Measurements from ENCODE around the gene UXS1.

The UXS1 gene

GRCh38 chr2:106108351-106108750, 85.8 kb downstream of the UXS1 start:
- H3K36me3 Mint-ChIP-seq (ENCODE audit: low read depth) = peaks cover 9% of the 10 kb centered on the region
- ATAC-seq (no peak), DNase-seq (no peak)
- peaks cover 4% of the 10 kb centered on the region for H3K4me1 Mint-ChIP-seq
- no peak overlapping the region for H3K4me3 Mint-ChIP-seq
- H3K27ac Mint-ChIP-seq = no peak overlapping the region
- no peaks in the 10 kb centered on the region for H3K27me3 Mint-ChIP-seq
- no peaks in the 10 kb centered on the region for H3K9me3 Mint-ChIP-seq

GRCh38 chr2:106107509-106108131, 86.5 kb downstream of the UXS1 start:
- Mint-ChIP-seq H3K4me1 (peaks cover 4% of the 10 kb centered on the region), H3K27ac (peak overlapping the region; percentile 81), H3K4me3 (peak overlapping the region; percentile 34), H3K27me3 (no peaks in the 10 kb centered on the region), H3K36me3 (ENCODE audit: low read depth) (peaks cover 4% of the 10 kb centered on the region), H3K9me3 (no peaks in the 10 kb centered on the region)
- ATAC-seq (peak; percentile 83), DNase-seq (peak; percentile 51)

GRCh38 chr2:106106622-106107508, 87.2 kb downstream of the UXS1 start:
- peaks cover 3% of the 10 kb centered on the region for H3K36me3 Mint-ChIP-seq (ENCODE audit: low read depth)
- H3K27me3 Mint-ChIP-seq = no peaks in the 10 kb centered on the region
- peak; percentile 48 for ATAC-seq
- peak overlapping the region; percentile 34 for H3K4me3 Mint-ChIP-seq
- peak overlapping the region; percentile 81 for H3K27ac Mint-ChIP-seq
- H3K9me3 Mint-ChIP-seq = no peaks in the 10 kb centered on the region
- DNase-seq = no peak
- peaks cover 4% of the 10 kb centered on the region for H3K4me1 Mint-ChIP-seq

- H3K9me3 Mint-ChIP-seq = no peaks in the 10 kb centered on the region
- H3K4me3 Mint-ChIP-seq = no peak overlapping the region
- peaks cover 4% of the 10 kb centered on the region for H3K4me1 Mint-ChIP-seq
- no peak for DNase-seq
- no peak for ATAC-seq
- H3K27ac Mint-ChIP-seq = no peak overlapping the region
- no peaks in the 10 kb centered on the region for H3K27me3 Mint-ChIP-seq
- peaks cover 8% of the 10 kb centered on the region for H3K36me3 Mint-ChIP-seq (ENCODE audit: low read depth)
Observed at GRCh38 chr2:106105151-106105922, 88.8 kb downstream of the UXS1 start.

- peak; percentile 31 for ATAC-seq
- Mint-ChIP-seq H3K27ac (no peak overlapping the region), H3K9me3 (no peaks in the 10 kb centered on the region), H3K36me3 (ENCODE audit: low read depth) (peaks cover 14% of the 10 kb centered on the region), H3K27me3 (no peaks in the 10 kb centered on the region), H3K4me3 (no peak overlapping the region), H3K4me1 (peaks cover 4% of the 10 kb centered on the region)
- peak; percentile 55 for DNase-seq
Observed at GRCh38 chr2:106104332-106105062, 89.6 kb downstream of the UXS1 start.

GRCh38 chr2:106099691-106100090, 94.4 kb downstream of the UXS1 start:
- Mint-ChIP-seq H3K4me3 (no peak overlapping the region), H3K9me3 (no peaks in the 10 kb centered on the region), H3K27ac (no peak overlapping the region), H3K36me3 (ENCODE audit: low read depth) (peaks cover 26% of the 10 kb centered on the region), H3K4me1 (peaks cover 34% of the 10 kb centered on the region), H3K27me3 (no peaks in the 10 kb centered on the region)
- DNase-seq (no peak), ATAC-seq (no peak)

- Mint-ChIP-seq H3K27me3 (no peaks in the 10 kb centered on the region), H3K9me3 (no peaks in the 10 kb centered on the region), H3K4me3 (no peak overlapping the region), H3K27ac (no peak overlapping the region), H3K4me1 (peaks cover 40% of the 10 kb centered on the region), H3K36me3 (ENCODE audit: low read depth) (peaks cover 32% of the 10 kb centered on the region)
- DNase-seq (no peak), ATAC-seq (no peak)
Observed at GRCh38 chr2:106098664-106099063, 95.4 kb downstream of the UXS1 start.

GRCh38 chr2:106098081-106098480, 96.0 kb downstream of the UXS1 start:
- Mint-ChIP-seq H3K9me3 (no peaks in the 10 kb centered on the region), H3K27ac (no peak overlapping the region), H3K4me3 (no peak overlapping the region), H3K36me3 (ENCODE audit: low read depth) (peaks cover 38% of the 10 kb centered on the region), H3K4me1 (peaks cover 43% of the 10 kb centered on the region), H3K27me3 (no peaks in the 10 kb centered on the region)
- ATAC-seq = no peak
- peak; percentile 36 for DNase-seq

- no peak overlapping the region for H3K27ac Mint-ChIP-seq
- no peak overlapping the region for H3K4me3 Mint-ChIP-seq
- ATAC-seq = no peak
- peaks cover 43% of the 10 kb centered on the region for H3K4me1 Mint-ChIP-seq
- no peaks in the 10 kb centered on the region for H3K9me3 Mint-ChIP-seq
- DNase-seq = no peak
- peaks cover 43% of the 10 kb centered on the region for H3K36me3 Mint-ChIP-seq (ENCODE audit: low read depth)
- no peaks in the 10 kb centered on the region for H3K27me3 Mint-ChIP-seq
Observed at GRCh38 chr2:106097038-106098000, 96.8 kb downstream of the UXS1 start.

GRCh38 chr2:106096299-106097037, 97.6 kb downstream of the UXS1 start:
- ATAC-seq (no peak), DNase-seq (no peak)
- H3K4me3 Mint-ChIP-seq = peak overlapping the region; percentile 73
- no peaks in the 10 kb centered on the region for H3K27me3 Mint-ChIP-seq
- H3K27ac Mint-ChIP-seq = peak overlapping the region; percentile 87
- H3K4me1 Mint-ChIP-seq = peaks cover 43% of the 10 kb centered on the region
- H3K36me3 Mint-ChIP-seq (ENCODE audit: low read depth) = peaks cover 46% of the 10 kb centered on the region
- H3K9me3 Mint-ChIP-seq = no peaks in the 10 kb centered on the region

- H3K4me1 Mint-ChIP-seq = peaks cover 51% of the 10 kb centered on the region
- no peaks in the 10 kb centered on the region for H3K9me3 Mint-ChIP-seq
- H3K4me3 Mint-ChIP-seq = peak overlapping the region; percentile 73
- DNase-seq (peak; percentile 71), ATAC-seq (peak; percentile 89)
- H3K36me3 Mint-ChIP-seq (ENCODE audit: low read depth) = peaks cover 49% of the 10 kb centered on the region
- no peaks in the 10 kb centered on the region for H3K27me3 Mint-ChIP-seq
- peak overlapping the region; percentile 87 for H3K27ac Mint-ChIP-seq
Observed at GRCh38 chr2:106095478-106096298, 98.4 kb downstream of the UXS1 start.

- peak; percentile 21 for ATAC-seq
- H3K9me3 Mint-ChIP-seq = peaks cover under 1% of the 10 kb centered on the region
- peaks cover 56% of the 10 kb centered on the region for H3K4me1 Mint-ChIP-seq
- no peaks in the 10 kb centered on the region for H3K27me3 Mint-ChIP-seq
- peak overlapping the region; percentile 95 for H3K27ac Mint-ChIP-seq
- peaks cover 44% of the 10 kb centered on the region for H3K36me3 Mint-ChIP-seq (ENCODE audit: low read depth)
- H3K4me3 Mint-ChIP-seq = peak overlapping the region; percentile 83
- DNase-seq = peak; percentile 39
Observed at GRCh38 chr2:106094131-106094841, 99.8 kb downstream of the UXS1 start.

All from activated naive CD8-positive, alpha-beta T cell treated with anti-CD3 and anti-CD28 coated beads, Interleukin-2, amount 50 U/mL, for 24 hours (primary cell).